KMS-11 (cell line): ENCODE results near the gene FLYWCH1.

Source experiments
- H2AFZ ChIP-seq: fragments of 200-600 bp; sonication (generic); 2 replicates; pipeline ENCODE4 v1.6.1; 2016; ENCODE audit warnings: antibody characterized with exemption, mixed run types, low read depth
- H3K27ac ChIP-seq: fragments of 200-600 bp; sonication (generic); 2 replicates; pipeline ENCODE4 v1.6.1; 2016; ENCODE audit warnings: mild to moderate bottlenecking, mixed run types
- H3K27me3 ChIP-seq: fragments of 200-600 bp; sonication (generic); 2 replicates; pipeline ENCODE4 v1.6.1; 2017; ENCODE audit warnings: mild to moderate bottlenecking, low read depth, mixed run types, moderate library complexity; ENCODE audit not compliant: insufficient read depth
- H3K36me3 ChIP-seq: fragments of 200-600 bp; sonication (generic); 2 replicates; pipeline ENCODE4 v1.6.1; 2017; ENCODE audit warnings: mild to moderate bottlenecking, mixed run types; ENCODE audit not compliant: insufficient read depth
- H3K4me1 ChIP-seq: fragments of 200-600 bp; sonication (generic); 2 replicates; pipeline ENCODE4 v1.6.1; 2016; ENCODE audit warnings: mild to moderate bottlenecking, low read depth, mixed run types; ENCODE audit not compliant: poor library complexity, severe bottlenecking
- H3K4me2 ChIP-seq: fragments of 200-600 bp; sonication (generic); 2 replicates; pipeline ENCODE4 v1.7.0; 2016; ENCODE audit warnings: mild to moderate bottlenecking, mixed run types
- H3K4me3 ChIP-seq: fragments of 200-600 bp; sonication (generic); IDR thresholded peaks from 2 replicates; pipeline ENCODE4 v1.6.1; 2017; ENCODE audit warnings: low read depth, low read length, mixed read lengths; ENCODE audit not compliant: insufficient read depth
- H3K79me2 ChIP-seq: fragments of 200-600 bp; sonication (generic); 2 replicates; pipeline ENCODE4 v1.6.1; 2016; ENCODE audit warnings: low read depth, mixed run types; ENCODE audit not compliant: insufficient read depth
- H3K9ac ChIP-seq: fragments of 200-600 bp; sonication (generic); 2 replicates; pipeline ENCODE4 v1.6.1; 2016; ENCODE audit warnings: mild to moderate bottlenecking, mixed run types
- H4K20me1 ChIP-seq: fragments of 200-600 bp; sonication (generic); 2 replicates; pipeline ENCODE4 v1.6.1; 2016; ENCODE audit warnings: mild to moderate bottlenecking, mixed run types; ENCODE audit not compliant: insufficient read depth
- CTCF ChIP-seq: fragments of 200-600 bp; sonication (generic); conservative IDR thresholded peaks from 2 replicates; pipeline ENCODE4 v1.6.1; 2017; ENCODE audit warnings: low read depth, mild to moderate bottlenecking, antibody characterized with exemption, low read length, moderate library complexity, mixed read lengths

FLYWCH1 gene

GRCh38 chr16:2867987-2868789 is 43.5 kb upstream of the FLYWCH1 start:
- Histone ChIP-seq H4K20me1 (no peaks in the 10 kb centered on the region), H3K79me2 (no peaks in the 10 kb centered on the region), H3K4me3 (no peak overlapping the region), H3K9ac (peak overlapping the region; percentile 49; the same call in 1 of the 2 replicates), H3K36me3 (no peaks in the 10 kb centered on the region), H3K27me3 (peaks cover 48% of the 10 kb centered on the region; the same call in 1 of the 2 replicates), H2AFZ (peak overlapping the region; percentile 69), H3K4me2 (peak overlapping the region; percentile 49), H3K4me1 (peaks cover 12% of the 10 kb centered on the region), H3K27ac (peak overlapping the region; percentile 29; the same call in 1 of the 2 replicates)
- peak; percentile 92 for TF ChIP-seq CTCF

DNA sequence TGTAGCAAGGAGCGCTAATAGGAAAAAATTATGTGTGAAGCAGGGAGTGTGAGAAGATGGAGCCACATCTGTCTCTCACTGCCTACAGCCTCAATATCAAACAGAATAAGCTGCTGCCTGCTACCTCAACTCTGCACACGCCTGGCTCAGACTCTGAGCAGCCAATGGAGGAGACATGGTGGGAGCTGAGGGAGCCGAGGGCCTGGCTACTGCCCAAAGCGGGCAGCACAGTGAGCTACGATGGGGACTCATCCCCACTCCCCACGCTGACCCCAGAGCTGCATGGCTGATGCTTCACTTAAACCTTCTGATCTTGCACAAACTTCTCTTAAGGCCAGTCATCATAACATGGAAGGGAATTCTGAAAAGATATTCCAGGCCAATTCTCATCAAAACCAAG is 39.8 kb upstream of the FLYWCH1 start:
- no peak overlapping the region for H3K27ac ChIP-seq
- H3K9ac ChIP-seq = no peak overlapping the region

DNA sequence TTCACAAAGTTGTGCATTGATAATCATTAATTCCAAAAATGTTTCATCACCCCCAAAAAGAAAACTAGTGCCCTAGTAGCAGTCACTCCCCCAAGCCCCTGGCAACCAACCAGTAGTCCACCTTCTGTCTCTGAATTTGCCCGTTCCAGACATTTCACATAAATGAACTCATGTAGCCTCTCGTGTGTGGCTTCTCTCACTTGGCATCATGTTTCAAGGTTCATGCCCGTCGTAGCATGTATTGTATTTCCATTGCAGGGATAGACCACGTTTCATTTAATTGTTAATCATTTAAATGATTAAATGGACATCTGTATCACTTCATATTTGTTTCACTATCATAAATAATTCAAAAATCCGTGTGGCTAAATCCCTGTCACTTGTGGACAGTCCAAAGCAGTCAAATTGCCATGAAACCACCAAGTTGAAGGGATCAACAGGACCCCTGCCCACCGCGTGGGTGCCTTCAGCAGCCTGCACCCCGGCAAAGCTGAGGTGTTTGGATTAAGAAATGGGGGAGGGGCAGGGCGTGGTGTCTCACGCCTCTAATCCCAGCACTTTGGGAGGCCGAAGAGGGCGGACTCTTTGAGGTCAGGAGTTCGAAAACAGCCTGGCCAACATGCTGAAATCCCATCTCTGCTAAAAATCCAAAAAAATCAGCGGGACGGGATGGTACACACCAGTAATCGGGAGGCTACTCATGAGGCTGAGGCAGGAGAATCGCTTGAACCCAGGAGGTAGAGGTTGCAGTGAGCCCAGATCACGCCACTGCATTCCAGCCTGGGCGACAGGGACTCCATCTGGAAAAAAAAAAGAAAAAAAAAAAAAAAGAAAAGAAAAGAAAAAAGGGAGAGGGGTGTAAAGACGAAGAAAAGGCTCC is 37.5 kb upstream of the FLYWCH1 start:
- peak overlapping the region; percentile 29 for H2AFZ ChIP-seq
- no peak overlapping the region for H3K4me3 ChIP-seq
- peaks cover 14% of the 10 kb centered on the region for H3K4me1 ChIP-seq
- no peak for TF ChIP-seq CTCF
- H3K4me2 ChIP-seq = peak overlapping the region; percentile 5; the same call in 1 of the 2 replicates
- no peak overlapping the region for H3K9ac ChIP-seq
- no peak overlapping the region for H3K27ac ChIP-seq
- H3K79me2 ChIP-seq = no peaks in the 10 kb centered on the region
- H3K36me3 ChIP-seq = no peaks in the 10 kb centered on the region
- peaks cover 20% of the 10 kb centered on the region; the same call in 1 of the 2 replicates for H3K27me3 ChIP-seq
- H4K20me1 ChIP-seq = no peaks in the 10 kb centered on the region; the same call in 1 of the 2 replicates

More for the DNA sequence above, 39.8 kb upstream of the FLYWCH1 start:
- no peaks in the 10 kb centered on the region for H3K36me3 ChIP-seq
- no peak overlapping the region for H3K4me3 ChIP-seq
- TF ChIP-seq CTCF = no peak
- no peaks in the 10 kb centered on the region; the same call in 1 of the 2 replicates for H4K20me1 ChIP-seq
- H3K27me3 ChIP-seq = peaks cover 13% of the 10 kb centered on the region; the same call in 1 of the 2 replicates
- peaks cover 26% of the 10 kb centered on the region for H3K4me1 ChIP-seq
- no peaks in the 10 kb centered on the region for H3K79me2 ChIP-seq
- H2AFZ ChIP-seq = no peak overlapping the region
- no peak overlapping the region for H3K4me2 ChIP-seq

GRCh38 chr16:2874912-2875362 is 36.8 kb upstream of the FLYWCH1 start:
- peaks cover 23% of the 10 kb centered on the region; the same call in 1 of the 2 replicates for H3K27me3 ChIP-seq
- peaks cover 14% of the 10 kb centered on the region for H3K4me1 ChIP-seq
- H3K9ac ChIP-seq = no peak overlapping the region
- TF ChIP-seq CTCF = peak; percentile 89
- H2AFZ ChIP-seq = peak overlapping the region; percentile 29; the same call in 1 of the 2 replicates
- no peaks in the 10 kb centered on the region; the same call in 1 of the 2 replicates for H4K20me1 ChIP-seq
- no peaks in the 10 kb centered on the region for H3K36me3 ChIP-seq
- H3K4me3 ChIP-seq = no peak overlapping the region
- no peak overlapping the region for H3K27ac ChIP-seq
- H3K4me2 ChIP-seq = peak overlapping the region; percentile 5; the same call in 1 of the 2 replicates
- no peaks in the 10 kb centered on the region for H3K79me2 ChIP-seq
